IMR-90 (cell line): ENCODE results near the gene ERBB4.

Experiments used
- CTCF ChIP-seq: conservative IDR thresholded peaks from 2 replicates; pipeline ENCODE4 v1.5.1; 2012; ENCODE audit warnings: mild to moderate bottlenecking, low read depth, low read length, improper control_type of control experiment
- MAFK ChIP-seq: IDR thresholded peaks from 2 replicates; pipeline ENCODE4 v1.6.1; 2012; ENCODE audit warnings: low read depth, low read length, improper control_type of control experiment
- POLR2A ChIP-seq: IDR thresholded peaks from 2 replicates; pipeline ENCODE4 v1.6.1; 2012; ENCODE audit warnings: mild to moderate bottlenecking, low read depth, low read length
- RAD21 ChIP-seq: IDR thresholded peaks from 2 replicates; pipeline ENCODE4 v1.6.1; 2012; ENCODE audit warnings: low read length, improper control_type of control experiment
- USF2 ChIP-seq: fragments of 150-350 bp; IDR thresholded peaks from 2 replicates; pipeline ENCODE4 v1.6.1; 2017; ENCODE audit warnings: mild to moderate bottlenecking, antibody characterized with exemption, low read length, low read depth

DNA sequence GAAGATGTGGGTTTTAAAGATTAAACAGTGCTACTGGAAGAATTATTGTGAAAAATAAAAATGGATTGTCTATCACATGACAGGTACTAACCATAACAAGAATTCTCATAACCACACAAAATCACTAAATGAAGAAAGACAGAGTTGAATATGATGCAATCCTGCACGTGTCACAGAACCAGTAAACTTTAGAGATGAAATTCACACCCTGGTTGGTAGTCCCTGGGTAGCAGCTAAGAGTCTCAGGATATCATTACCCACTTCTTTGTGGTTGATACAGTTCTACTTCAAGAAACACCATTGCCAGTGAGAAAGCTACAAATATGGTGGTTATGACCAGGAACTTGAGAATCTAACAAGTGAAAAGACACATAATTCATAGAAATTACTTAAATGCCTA, 450.2 kb downstream of the ERBB4 start:
- TF ChIP-seq RAD21, result no peak
- TF ChIP-seq CTCF, result no peak
- TF ChIP-seq MAFK, result no peak
- TF ChIP-seq USF2, result no peak
- TF ChIP-seq POLR2A, result no peak
